Measurements from ENCODE around the gene IRAK2. TPM values are rescaled to one million over a fixed set of nuclear protein-coding genes. Genes with fewer than 3 reads are reported as not detected.

Gene IRAK2
- total RNA-seq, 1 experiment from 2014 or later: 0.61 TPM

- H3K27me3 ChIP-seq (ENCODE audit: insufficient read depth, low read length): no peaks in the 10 kb centered on the region
- TF ChIP-seq CTCF (conservative IDR thresholded peaks at IDR 0.05): no peak
- Mint-ChIP-seq H3K4me3 (no peak overlapping the region), H3K9me3 (no peaks in the 10 kb centered on the region), H3K4me1 (peaks cover 19% of the 10 kb centered on the region in 2 experiments), H3K36me3 (ENCODE audit: insufficient read depth in 1 of 3, low read depth in 3 of 3) (peaks cover 5 to 38% (median 10%) of the 10 kb centered on the region in 3 experiments; a peak in 6 of 7 replicates), H3K27ac (no peak overlapping the region), H3K27me3 (ENCODE audit: low read depth) (no peaks in the 10 kb centered on the region)
- no CpG with 5 or more reads among the region's 9 CpGs for WGBS (ENCODE audit: extremely low coverage, insufficient read length, low lambda C conversion rate)
- H2BK15ac ChIP-seq (ENCODE audit: low read depth, low read length): no peak overlapping the region
- H4K91ac ChIP-seq (ENCODE audit: insufficient read length, low read depth, low read length): no peak overlapping the region
- no peak overlapping the region for H2AFZ ChIP-seq (ENCODE audit: low read length)
- no peak overlapping the region for H2AK5ac ChIP-seq (ENCODE audit: insufficient read length, low read length)
- H3T11ph ChIP-seq (ENCODE audit: low read length): no peak overlapping the region
- H2BK5ac ChIP-seq (ENCODE audit: insufficient read length, low read length): no peak overlapping the region
- no peak overlapping the region for H3K4ac ChIP-seq (ENCODE audit: low read depth, low read length)
- no peak overlapping the region for H3K27ac ChIP-seq (ENCODE audit: insufficient read length, low read depth, low read length)
- H3K56ac ChIP-seq (ENCODE audit: insufficient read length, low read depth, low read length): no peak overlapping the region
- 0 out of 2 replicates have a peak, but pooled peaks cover 1% of the 10 kb centered on the region for H3K4me1 ChIP-seq (ENCODE audit: insufficient read depth, low read length)
- no peaks in the 10 kb centered on the region for H3K79me2 ChIP-seq (ENCODE audit: insufficient read depth, low read length)
- H3K9me3 ChIP-seq (ENCODE audit: control insufficient read depth, low read depth, low read length): no peaks in the 10 kb centered on the region
- no peak overlapping the region for H4K5ac ChIP-seq (ENCODE audit: insufficient read length, low read depth, low read length)
- H4K8ac ChIP-seq (replicated peaks; ENCODE audit: insufficient read length, low read depth, low read length): no peak overlapping the region
- H3K79me1 ChIP-seq (ENCODE audit: insufficient read depth, low read depth, low read length, poor library complexity, severe bottlenecking): no peaks in the 10 kb centered on the region
- no peak overlapping the region for H3K18ac ChIP-seq (ENCODE audit: insufficient read length, low read depth, low read length)
- no peak for DNase-seq
- no peak overlapping the region for H2BK20ac ChIP-seq (ENCODE audit: low read depth, low read length, poor library complexity, severe bottlenecking)
- no peak overlapping the region for H3K23ac ChIP-seq (ENCODE audit: insufficient read length, low read depth, low read length)
- H3K14ac ChIP-seq (ENCODE audit: insufficient read depth, low read length): no peak overlapping the region
- H3K4me2 ChIP-seq (ENCODE audit: insufficient read depth, insufficient read length, low read length): no peak overlapping the region
- H2BK12ac ChIP-seq (ENCODE audit: insufficient read length, low read depth, low read length): no peak overlapping the region
- H3K9ac ChIP-seq (ENCODE audit: extremely low read depth, insufficient read length, low read length): no peak overlapping the region
- H2BK120ac ChIP-seq (ENCODE audit: low read depth, low read length, poor library complexity, severe bottlenecking): no peak overlapping the region
- no peaks in the 10 kb centered on the region for H3K23me2 ChIP-seq (ENCODE audit: insufficient read length, low read depth, low read length, poor library complexity, severe bottlenecking)
- H4K20me1 ChIP-seq (ENCODE audit: control insufficient read depth, insufficient read depth, insufficient read length): no peaks in the 10 kb centered on the region
Measured at GRCh38 chr3:10289077-10289476, 124.4 kb downstream of the IRAK2 start.

Measured in H9 (cell line).